Measurements from ENCODE around the gene CYP26B1. TPM values are rescaled to one million over a fixed set of nuclear protein-coding genes. Genes with fewer than 3 reads are reported as not detected.

The CYP26B1 gene
- total and polyA plus RNA-seq, 2 donors (not counting 3 experiments of a cell fraction or from before 2014, with no cell fraction given) = 0.30 to 1.1 TPM

GRCh38 chr2:72145658-72146329 lies 1.9 kb downstream of the CYP26B1 start:
- no peak for DNase-seq (ENCODE audit: low read depth, low spot score)

More at GRCh38 chr2:72145658-72146329, 1.9 kb downstream of the CYP26B1 start:
- no peak overlapping the region for H3K27ac ChIP-seq (ENCODE audit: insufficient read depth, low read depth, low read length)
- ChIA-PET POLR2A (no interaction called here), CTCF (interaction anchor here (1.1 kb wide), 1 partner anchor 222 kb away, joined by 5 read pairs; no protein-coding TSS in a partner anchor)
- H2AFZ ChIP-seq (ENCODE audit: low read depth, low read length) = no peak overlapping the region
- dilution Hi-C loops (cut with MboI; ENCODE audit: extremely low pct_ligation_motif_present, low sequenced_read_pairs) (no loop called here), intact Hi-C loops (cut with micrococcal nuclease) (no loop called here)
- H3K4me1 ChIP-seq (ENCODE audit: control insufficient read depth, extremely low read depth, insufficient read depth, low read length) = peaks cover 22% of the 10 kb centered on the region
- no peaks in the 10 kb centered on the region for H3K79me2 ChIP-seq (ENCODE audit: control insufficient read depth, insufficient read depth, low read length)
- no peaks in the 10 kb centered on the region for H3K9me3 ChIP-seq (replicated peaks; ENCODE audit: control insufficient read depth, insufficient read depth, low read length)
- BruUV-seq (replicated peaks) = no TSS peak
- peak overlapping the region in 2 of 3 experiments; percentile 8 to 27 for H3K4me3 ChIP-seq (replicated peaks in 1 of 3; ENCODE audit: insufficient read depth in 1 of 3, low read depth in 1 of 3, low read length in 3 of 3)
- H3K9me1 ChIP-seq (replicated peaks; ENCODE audit: control insufficient read depth, extremely low read depth, insufficient read depth, low read length) = no peaks in the 10 kb centered on the region
- no peak for FAIRE-seq
- no peaks in the 10 kb centered on the region for H4K20me1 ChIP-seq (replicated peaks; ENCODE audit: control insufficient read depth, extremely low read depth, insufficient read depth, low read length)
- H3K4me2 ChIP-seq (ENCODE audit: insufficient read depth, low read length) = peak overlapping the region; percentile 12
- H3K36me3 ChIP-seq (ENCODE audit: control insufficient read depth in 2 of 2, extremely low read depth in 1 of 2, insufficient read depth in 2 of 2, low read length in 2 of 2) = no peaks in the 10 kb centered on the region
- TF ChIP-seq GATA2 (IDR thresholded peaks at IDR 0.05; ENCODE audit: insufficient read depth, insufficient read length, low read depth, low read length) = no peak
- no peak for TF ChIP-seq EZH2 (IDR thresholded peaks at IDR 0.05; ENCODE audit: borderline replicate concordance, low read depth, low read length, severe bottlenecking)
- no peak for TF ChIP-seq FOS (IDR thresholded peaks at IDR 0.05; ENCODE audit: borderline replicate concordance, insufficient read depth, low read length)
- no peak for TF ChIP-seq POLR2A (IDR thresholded peaks at IDR 0.05; ENCODE audit: low read depth, low read length)
- TF ChIP-seq JUN (IDR thresholded peaks at IDR 0.05; ENCODE audit: borderline replicate concordance, insufficient read depth, insufficient read length, low read depth) = no peak
- TF ChIP-seq CTCF (IDR thresholded peaks at IDR 0.05; ENCODE audit: extremely low read depth in 1 of 2, insufficient read depth in 1 of 2, low read depth in 1 of 2, low read length in 2 of 2) = no peak
- TF ChIP-seq POLR2AphosphoS5 (IDR thresholded peaks at IDR 0.05; ENCODE audit: insufficient read depth, low read depth, low read length) = no peak
- no peak for TF ChIP-seq MAX (IDR thresholded peaks at IDR 0.05; ENCODE audit: insufficient read depth, insufficient read length)
- TF ChIP-seq MYC (IDR thresholded peaks at IDR 0.05; ENCODE audit: low read depth, low read length) = no peak
- no peak overlapping the region for H3K9ac ChIP-seq (replicated peaks; ENCODE audit: extremely low read depth, insufficient read depth, low read length)
- peaks cover 47 to 69% of the 10 kb centered on the region in 2 experiments for H3K27me3 ChIP-seq (ENCODE audit: control insufficient read depth in 2 of 2, insufficient read depth in 2 of 2, low read length in 2 of 2)
